HL-60 (cell line): ENCODE results near the gene MYO7A.

Experiments used
- CTCF ChIP-seq: IDR thresholded peaks from one replicate; pipeline ENCODE4 v1.5.1; 2011; ENCODE audit warnings: low read length, control low read depth, inconsistent platforms; ENCODE audit not compliant: insufficient read depth
- POLR2AphosphoS5 ChIP-seq: IDR thresholded peaks from 2 replicates; pipeline ENCODE4 v1.6.1; 2012; ENCODE audit warnings: low read depth
- REST ChIP-seq: IDR thresholded peaks from 2 replicates; pipeline ENCODE4 v1.6.1; 2012; ENCODE audit warnings: low read depth; ENCODE audit not compliant: insufficient replicate concordance

- TF ChIP-seq CTCF (no peak), POLR2AphosphoS5 (no peak), REST (no peak)
Observed at GRCh38 chr11:77215106-77215505, 87.1 kb downstream of the MYO7A start.
